Measurements from ENCODE around the gene KCNQ1.

KCNQ1 gene

GRCh38 chr11:2766166-2766565 is 321.4 kb downstream of the KCNQ1 start:
- DNase-seq (ENCODE audit: low spot score): no peak

GRCh38 chr11:2767071-2767470 is 322.3 kb downstream of the KCNQ1 start:
- no peak for DNase-seq (ENCODE audit: low spot score)

- no peak for DNase-seq (ENCODE audit: low spot score)
These were observed 323.0 kb downstream of the KCNQ1 start for GRCh38 chr11:2767801-2768200.

GRCh38 chr11:2768471-2769408 is 323.9 kb downstream of the KCNQ1 start:
- peak; percentile 88 for DNase-seq (ENCODE audit: low spot score)

- DNase-seq (ENCODE audit: low spot score): no peak
These were observed 324.7 kb downstream of the KCNQ1 start for GRCh38 chr11:2769409-2770095.

- no peak for DNase-seq (ENCODE audit: low spot score)
These were observed 325.4 kb downstream of the KCNQ1 start for GRCh38 chr11:2770096-2770751.

GRCh38 chr11:2770761-2771301 is 326.0 kb downstream of the KCNQ1 start:
- DNase-seq (ENCODE audit: low spot score): no peak

- DNase-seq (ENCODE audit: low spot score): no peak
These were observed 327.1 kb downstream of the KCNQ1 start for GRCh38 chr11:2771758-2772466.

- DNase-seq (ENCODE audit: low spot score): peak; percentile 76
These were observed 327.8 kb downstream of the KCNQ1 start for GRCh38 chr11:2772544-2773031.

GRCh38 chr11:2774173-2775082 is 329.6 kb downstream of the KCNQ1 start:
- DNase-seq (ENCODE audit: low spot score): no peak

GRCh38 chr11:2775083-2775625 is 330.3 kb downstream of the KCNQ1 start:
- DNase-seq (ENCODE audit: low spot score): no peak

- DNase-seq (ENCODE audit: low spot score): no peak
These were observed 331.0 kb downstream of the KCNQ1 start for GRCh38 chr11:2775626-2776350.

- DNase-seq (ENCODE audit: low spot score): no peak
These were observed 331.7 kb downstream of the KCNQ1 start for GRCh38 chr11:2776351-2777061.

- DNase-seq (ENCODE audit: low spot score): peak; percentile 57
These were observed 332.6 kb downstream of the KCNQ1 start for GRCh38 chr11:2777386-2777785.

GRCh38 chr11:2777871-2778629 is 333.2 kb downstream of the KCNQ1 start:
- no peak for DNase-seq (ENCODE audit: low spot score)

GRCh38 chr11:2778630-2779498 is 334.1 kb downstream of the KCNQ1 start:
- DNase-seq (ENCODE audit: low spot score): peak; percentile 93

GRCh38 chr11:2779499-2779980 is 334.7 kb downstream of the KCNQ1 start:
- DNase-seq (ENCODE audit: low spot score): no peak

Data from AG20443 (cell line).